H9 (cell line): ENCODE data around the gene L3MBTL4. TPM values are rescaled to one million over a fixed set of nuclear protein-coding genes. Genes with fewer than 3 reads are reported as not detected.

Source experiments
- DNase-seq: peaks from one replicate; pipeline ENCODE4 v3.0.0-alpha.2; 2017
- H2AFZ ChIP-seq: one replicate; pipeline ENCODE4 v1.6.1; 2013; ENCODE audit warnings: mild to moderate bottlenecking, low read length, control low read depth, moderate library complexity
- H2AK5ac ChIP-seq: 2 replicates; pipeline ENCODE4 v1.6.1; 2013; ENCODE audit warnings: low read length, control low read depth, mixed read lengths; ENCODE audit not compliant: insufficient read length
- H2BK120ac ChIP-seq: one replicate; pipeline ENCODE4 v1.6.1; 2013; ENCODE audit warnings: low read depth, mild to moderate bottlenecking, low read length, control low read depth, inconsistent platforms; ENCODE audit not compliant: poor library complexity, severe bottlenecking
- H2BK12ac ChIP-seq: 2 replicates; pipeline ENCODE4 v1.6.1; 2013; ENCODE audit warnings: low read length, control low read depth, mixed read lengths, low read depth; ENCODE audit not compliant: insufficient read length
- H2BK15ac ChIP-seq: 2 replicates; pipeline ENCODE4 v1.6.1; 2013; ENCODE audit warnings: low read depth, low read length, control low read depth
- H2BK20ac ChIP-seq: one replicate; pipeline ENCODE4 v1.6.1; 2013; ENCODE audit warnings: low read depth, mild to moderate bottlenecking, low read length, control low read depth, inconsistent platforms; ENCODE audit not compliant: poor library complexity, severe bottlenecking
- H2BK5ac ChIP-seq: 2 replicates; pipeline ENCODE4 v1.6.1; 2013; ENCODE audit warnings: low read length, control low read depth, mixed read lengths; ENCODE audit not compliant: insufficient read length
- H3K14ac ChIP-seq: 2 replicates; pipeline ENCODE4 v1.6.1; 2013; ENCODE audit warnings: low read length, control low read depth; ENCODE audit not compliant: insufficient read depth
- H3K18ac ChIP-seq: 2 replicates; pipeline ENCODE4 v1.6.1; 2013; ENCODE audit warnings: low read depth, mild to moderate bottlenecking, mixed read lengths, low read length, control low read depth; ENCODE audit not compliant: insufficient read length
- H3K23ac ChIP-seq: 2 replicates; pipeline ENCODE4 v1.6.1; 2013; ENCODE audit warnings: low read length, control low read depth, mixed read lengths, low read depth; ENCODE audit not compliant: insufficient read length
- H3K23me2 ChIP-seq: 2 replicates; pipeline ENCODE4 v1.6.1; 2013; ENCODE audit warnings: low read depth, mild to moderate bottlenecking, mixed read lengths, low read length, control low read depth; ENCODE audit not compliant: insufficient read length, poor library complexity, severe bottlenecking
- H3K27ac ChIP-seq: 2 replicates; pipeline ENCODE4 v1.5.1; 2013; ENCODE audit warnings: low read length, control low read depth, mixed read lengths, low read depth; ENCODE audit not compliant: insufficient read length
- H3K27me3 ChIP-seq: 2 replicates; pipeline ENCODE4 v1.6.1; 2013; ENCODE audit warnings: low read length, control low read depth, inconsistent platforms; ENCODE audit not compliant: insufficient read depth
- H3K4ac ChIP-seq: 2 replicates; pipeline ENCODE4 v1.6.1; 2013; ENCODE audit warnings: low read depth, mild to moderate bottlenecking, control low read depth, inconsistent platforms, low read length, moderate library complexity
- H3K4me1 ChIP-seq: 2 replicates; pipeline ENCODE4 v1.6.1; 2013; ENCODE audit warnings: low read length, control low read depth, inconsistent platforms; ENCODE audit not compliant: insufficient read depth
- H3K4me2 ChIP-seq: 2 replicates; pipeline ENCODE4 v1.6.1; 2013; ENCODE audit warnings: low read length, control low read depth, mixed read lengths; ENCODE audit not compliant: insufficient read length, insufficient read depth
- H3K56ac ChIP-seq: 2 replicates; pipeline ENCODE4 v1.6.1; 2013; ENCODE audit warnings: low read depth, mild to moderate bottlenecking, mixed read lengths, low read length, control low read depth; ENCODE audit not compliant: insufficient read length
- H3K79me1 ChIP-seq: 2 replicates; pipeline ENCODE4 v1.6.1; 2013; ENCODE audit warnings: low read depth, mild to moderate bottlenecking, moderate library complexity, low read length, control low read depth, inconsistent platforms; ENCODE audit not compliant: insufficient read depth, poor library complexity, severe bottlenecking
- H3K79me2 ChIP-seq: 2 replicates; pipeline ENCODE4 v1.6.1; 2013; ENCODE audit warnings: low read length, control low read depth, inconsistent platforms; ENCODE audit not compliant: insufficient read depth
- H3K9ac ChIP-seq: 2 replicates; pipeline ENCODE4 v1.6.1; 2013; ENCODE audit warnings: low read length, control low read depth, mixed read lengths; ENCODE audit not compliant: insufficient read length; ENCODE audit errors: extremely low read depth
- H3K9me3 ChIP-seq: one replicate; pipeline ENCODE4 v1.6.1; 2013; ENCODE audit warnings: low read depth, low read length, inconsistent platforms; ENCODE audit not compliant: control insufficient read depth
- H3T11ph ChIP-seq: one replicate; pipeline ENCODE4 v1.6.1; 2013; ENCODE audit warnings: mild to moderate bottlenecking, low read length, control low read depth, inconsistent platforms
- H4K20me1 ChIP-seq: one replicate; pipeline ENCODE4 v1.6.1; 2013; ENCODE audit not compliant: control insufficient read depth, insufficient read length, insufficient read depth
- H4K5ac ChIP-seq: 2 replicates; pipeline ENCODE4 v1.6.1; 2013; ENCODE audit warnings: low read depth, mild to moderate bottlenecking, mixed read lengths, low read length, control low read depth; ENCODE audit not compliant: insufficient read length
- H4K8ac ChIP-seq: replicated peaks from 2 replicates; pipeline ENCODE4 v1.6.1; 2013; ENCODE audit warnings: low read length, control low read depth, mixed read lengths, low read depth; ENCODE audit not compliant: insufficient read length
- H4K91ac ChIP-seq: 2 replicates; pipeline ENCODE4 v1.6.1; 2013; ENCODE audit warnings: low read depth, mild to moderate bottlenecking, moderate library complexity, mixed read lengths, low read length, control low read depth; ENCODE audit not compliant: insufficient read length
- H3K27ac Mint-ChIP-seq, 3 experiments: 2 replicates in 2 of 3; 3 replicates in 1 of 3; pipeline ENCODE4 v1.8.0; 2020 to 2021; ENCODE audit warnings: mixed read lengths in 3 of 3, mild to moderate bottlenecking in 1 of 3, moderate library complexity in 1 of 3
- H3K27me3 Mint-ChIP-seq: 2 replicates; pipeline ENCODE4 v1.8.0; 2021; ENCODE audit warnings: low read depth, mild to moderate bottlenecking, moderate library complexity, mixed read lengths
- H3K36me3 Mint-ChIP-seq, 3 experiments: 2 replicates in 2 of 3; 3 replicates in 1 of 3; pipeline ENCODE4 v1.8.0; 2020 to 2021; ENCODE audit warnings: low read depth in 3 of 3, mixed read lengths in 3 of 3; ENCODE audit not compliant: insufficient read depth in 1 of 3
- H3K4me1 Mint-ChIP-seq, 2 experiments: 2 replicates each; pipeline ENCODE4 v1.8.0; 2020; ENCODE audit warnings: mixed read lengths in 2 of 2
- H3K4me3 Mint-ChIP-seq, 2 experiments: 2 replicates in 1 of 2; 3 replicates in 1 of 2; pipeline ENCODE4 v1.8.0; 2020 to 2021; ENCODE audit warnings: mild to moderate bottlenecking in 2 of 2, mixed read lengths in 2 of 2, moderate library complexity in 1 of 2
- H3K9me3 Mint-ChIP-seq, 2 experiments: 2 replicates in 1 of 2; 3 replicates in 1 of 2; pipeline ENCODE4 v1.8.0; 2020; ENCODE audit warnings: mild to moderate bottlenecking in 2 of 2, mixed read lengths in 2 of 2, moderate library complexity in 1 of 2
- WGBS: extraction: QIAGEN DNeasy Blood & Tissue Kit; methylation state at CpG from one replicate; pipeline ENCODE4 v1.1.7; 2013; ENCODE audit warnings: missing lambda C conversion rate, low lambda C conversion rate, mixed read lengths; ENCODE audit not compliant: insufficient read length; ENCODE audit errors: extremely low coverage; 5-methylcytosine and 5-hydroxymethylcytosine counted together
- total RNA-seq: library from RNA; stranded (reverse); gene quantifications from 2 replicates; pipeline ENCODE4 v1.2.1, GENCODE V29; 2021
- TF ChIP-seq, protein P1 (sequence below): fragments of 200-600 bp; sonication (generic); conservative IDR thresholded peaks from 3 replicates; pipeline ENCODE4 v1.8.0; 2021; ENCODE audit warnings: antibody characterized with exemption, mild to moderate bottlenecking

Gene L3MBTL4
- total RNA-seq, 1 experiment from 2014 or later: 1.9 TPM

DNA sequence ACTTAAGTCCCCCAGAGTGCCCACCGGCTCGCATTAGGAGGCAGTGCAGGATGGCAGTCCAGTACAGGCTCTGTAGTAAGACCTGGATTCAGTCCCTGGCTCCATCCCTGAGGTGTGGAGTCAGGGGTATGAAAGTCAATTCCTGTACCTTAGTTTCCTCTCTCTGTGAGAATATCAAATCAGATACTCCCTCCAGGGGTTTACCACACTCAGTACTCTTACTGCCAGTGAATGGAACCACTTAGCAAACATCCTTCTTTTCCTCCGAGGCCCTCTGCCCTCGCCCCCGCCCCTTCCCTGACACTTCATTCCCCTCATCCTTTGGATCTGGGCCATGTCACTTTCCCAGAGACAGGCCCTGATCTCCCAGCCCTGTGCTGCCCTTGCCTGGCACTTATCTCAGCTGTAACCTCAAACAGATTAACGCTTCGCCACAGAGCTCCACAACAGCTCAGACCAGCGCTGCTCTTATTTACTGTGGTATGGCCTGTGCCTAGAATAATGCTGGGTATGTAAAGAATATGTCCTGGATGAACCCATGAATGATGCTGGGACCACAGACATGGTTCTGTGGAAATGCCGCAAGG, 360.4 kb downstream of the L3MBTL4 start:
- H3K23ac ChIP-seq: no peak overlapping the region
- H2BK12ac ChIP-seq: no peak overlapping the region
- no peak overlapping the region for H2BK20ac ChIP-seq
- Mint-ChIP-seq H3K4me3 (no peak overlapping the region), H3K27me3 (no peaks in the 10 kb centered on the region), H3K9me3 (no peaks in the 10 kb centered on the region; a peak in 1 of 5 replicates), H3K4me1 (peaks cover 20 to 26% of the 10 kb centered on the region in 2 experiments), H3K36me3 (no peaks in the 10 kb centered on the region), H3K27ac (no peak overlapping the region)
- no peak overlapping the region for H2BK120ac ChIP-seq
- no peak overlapping the region for H3K4ac ChIP-seq
- no peaks in the 10 kb centered on the region for H3K27me3 ChIP-seq
- no peak overlapping the region for H3T11ph ChIP-seq
- TF ChIP-seq, protein P1, sequence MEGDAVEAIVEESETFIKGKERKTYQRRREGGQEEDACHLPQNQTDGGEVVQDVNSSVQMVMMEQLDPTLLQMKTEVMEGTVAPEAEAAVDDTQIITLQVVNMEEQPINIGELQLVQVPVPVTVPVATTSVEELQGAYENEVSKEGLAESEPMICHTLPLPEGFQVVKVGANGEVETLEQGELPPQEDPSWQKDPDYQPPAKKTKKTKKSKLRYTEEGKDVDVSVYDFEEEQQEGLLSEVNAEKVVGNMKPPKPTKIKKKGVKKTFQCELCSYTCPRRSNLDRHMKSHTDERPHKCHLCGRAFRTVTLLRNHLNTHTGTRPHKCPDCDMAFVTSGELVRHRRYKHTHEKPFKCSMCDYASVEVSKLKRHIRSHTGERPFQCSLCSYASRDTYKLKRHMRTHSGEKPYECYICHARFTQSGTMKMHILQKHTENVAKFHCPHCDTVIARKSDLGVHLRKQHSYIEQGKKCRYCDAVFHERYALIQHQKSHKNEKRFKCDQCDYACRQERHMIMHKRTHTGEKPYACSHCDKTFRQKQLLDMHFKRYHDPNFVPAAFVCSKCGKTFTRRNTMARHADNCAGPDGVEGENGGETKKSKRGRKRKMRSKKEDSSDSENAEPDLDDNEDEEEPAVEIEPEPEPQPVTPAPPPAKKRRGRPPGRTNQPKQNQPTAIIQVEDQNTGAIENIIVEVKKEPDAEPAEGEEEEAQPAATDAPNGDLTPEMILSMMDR: no peak
- H2BK5ac ChIP-seq: no peak overlapping the region
- no peak overlapping the region for H3K9ac ChIP-seq
- H4K20me1 ChIP-seq: no peaks in the 10 kb centered on the region
- no peaks in the 10 kb centered on the region for H3K9me3 ChIP-seq
- no peak overlapping the region for H3K4me2 ChIP-seq
- H3K23me2 ChIP-seq: no peaks in the 10 kb centered on the region
- H3K27ac ChIP-seq: no peak overlapping the region
- H3K14ac ChIP-seq: no peak overlapping the region
- H2BK15ac ChIP-seq: no peak overlapping the region
- H4K5ac ChIP-seq: no peak overlapping the region
- no peak for DNase-seq
- no peak overlapping the region for H4K91ac ChIP-seq
- H3K79me1 ChIP-seq: no peaks in the 10 kb centered on the region
- no peaks in the 10 kb centered on the region for H3K79me2 ChIP-seq
- H3K18ac ChIP-seq: no peak overlapping the region
- no peak overlapping the region for H3K56ac ChIP-seq
- no peak overlapping the region for H4K8ac ChIP-seq
- no peak overlapping the region for H2AK5ac ChIP-seq
- WGBS: no CpG with 5 or more reads among the region's 9 CpGs
- peaks cover 5% of the 10 kb centered on the region for H3K4me1 ChIP-seq
- no peak overlapping the region for H2AFZ ChIP-seq
